SK-N-SH (cell line): ENCODE results near the gene SMYD2. TPM values are rescaled to one million over a fixed set of nuclear protein-coding genes. Genes with fewer than 3 reads are reported as not detected.

Experiments
- CTCF ChIA-PET: fragments of 300-600, 350-600 bp; formaldehyde crosslinking; extraction: SDS; loops from one replicate; lab custom pipeline; 2021; lab: Yijun Ruan, JAX
- POLR2A ChIA-PET: fragments of 350-600 bp; sonication (Branson Sonifier 250); formaldehyde crosslinking; extraction: SDS; loops from one replicate; lab custom pipeline; 2020; ENCODE audit warnings: antibody characterized with exemption, inconsistent platforms; lab: Yijun Ruan, JAX
- DNase-seq: peaks from one replicate; pipeline ENCODE4 v3.0.0; 2012
- H2AFZ ChIP-seq: fragments of 200-600 bp; sonication (generic); 2 replicates; pipeline ENCODE4 v1.8.1; 2016; ENCODE audit warnings: antibody characterized with exemption, mild to moderate bottlenecking, low read depth
- H3F3A ChIP-seq: fragments of 200-600 bp; sonication (generic); replicated peaks from 2 replicates; pipeline ENCODE3; 2016; ENCODE audit warnings: antibody characterized with exemption, mild to moderate bottlenecking; ENCODE audit not compliant: insufficient read depth
- H3K27ac ChIP-seq, 2 experiments: fragments of 200-500 bp in 1 of 2; fragments of 200-600 bp in 1 of 2; sonication (Bioruptor generic) in 1 of 2; sonication (generic), shearing (Covaris generic) in 1 of 2; 2 replicates each; pipeline versions ENCODE4 v1.5.1 to v1.6.1; 2014 to 2016; ENCODE audit warnings: low read depth in 2 of 2, inconsistent platforms in 1 of 2, low read length in 1 of 2, mild to moderate bottlenecking in 1 of 2, mixed read lengths in 1 of 2
- H3K27me3 ChIP-seq: fragments of 200-600 bp; sonication (generic), shearing (Covaris generic); 2 replicates; pipeline ENCODE4 v1.6.1; 2016; ENCODE audit warnings: mixed run types; ENCODE audit not compliant: insufficient read depth
- H3K36me3 ChIP-seq, 2 experiments: fragments of 200-500 bp in 1 of 2; fragments of 200-600 bp in 1 of 2; sonication (Bioruptor generic) in 1 of 2; sonication (generic) in 1 of 2; replicated peaks in 1 of 2; 2 replicates each; pipeline versions ENCODE3 to v1.5.1; 2014 to 2016; ENCODE audit warnings: low read length in 1 of 2, mild to moderate bottlenecking in 1 of 2; ENCODE audit not compliant: insufficient read depth in 2 of 2, control insufficient read depth in 1 of 2
- H3K4me1 ChIP-seq, 2 experiments: fragments of 200-500 bp in 1 of 2; fragments of 200-600 bp in 1 of 2; sonication (Bioruptor generic) in 1 of 2; sonication (generic), shearing (Covaris generic) in 1 of 2; 2 replicates each; pipeline versions ENCODE4 v1.5.1 to v1.6.1; 2014 to 2016; ENCODE audit warnings: low read depth in 1 of 2, low read length in 1 of 2, mixed run types in 1 of 2; ENCODE audit not compliant: insufficient read depth in 2 of 2, control insufficient read depth in 1 of 2
- H3K4me2 ChIP-seq: fragments of 200-600 bp; sonication (generic), shearing (Covaris generic); 2 replicates; pipeline ENCODE4 v1.6.1; 2017; ENCODE audit warnings: mixed run types
- H3K4me3 ChIP-seq, 2 experiments: fragments of 200-500 bp in 1 of 2; fragments of 200-600 bp in 1 of 2; sonication (Bioruptor generic) in 1 of 2; sonication (generic), shearing (Covaris generic) in 1 of 2; 2 replicates each; pipeline versions ENCODE4 v1.5.1 to v1.8.1; 2014 to 2016; ENCODE audit warnings: low read depth in 2 of 2, inconsistent platforms in 1 of 2, low read length in 1 of 2, mild to moderate bottlenecking in 1 of 2, mixed read lengths in 1 of 2, moderate library complexity in 1 of 2
- H3K79me2 ChIP-seq: fragments of 200-600 bp; sonication (generic); 2 replicates; pipeline ENCODE4 v1.8.1; 2017; ENCODE audit warnings: mild to moderate bottlenecking; ENCODE audit not compliant: insufficient read depth
- H3K9ac ChIP-seq: fragments of 200-600 bp; sonication (generic); 2 replicates; pipeline ENCODE4 v1.6.1; 2017; ENCODE audit warnings: mixed run types
- H3K9me2 ChIP-seq: fragments of 200-600 bp; sonication (generic); 2 replicates; pipeline ENCODE4 v1.6.1; 2017; ENCODE audit warnings: mixed run types
- H3K9me3 ChIP-seq: fragments of 200-600 bp; sonication (generic); 2 replicates; pipeline ENCODE4 v1.6.1; 2017; ENCODE audit warnings: mixed run types, mild to moderate bottlenecking, moderate library complexity
- H4K20me1 ChIP-seq: fragments of 200-600 bp; sonication (generic); 2 replicates; pipeline ENCODE4 v1.6.1; 2017; ENCODE audit warnings: mild to moderate bottlenecking, mixed run types; ENCODE audit not compliant: insufficient read depth
- CHD2 ChIP-seq: fragments of 150-350 bp; IDR thresholded peaks from 2 replicates; pipeline ENCODE4 v1.6.1; 2018; ENCODE audit warnings: low read length; ENCODE audit not compliant: partially characterized antibody
- CTCF ChIP-seq: fragments of 200-600 bp; sonication (generic); IDR thresholded peaks from 2 replicates; pipeline ENCODE4 v1.6.1; 2017; ENCODE audit warnings: antibody characterized with exemption, mild to moderate bottlenecking, moderate library complexity
- EP300 ChIP-seq, 2 experiments: IDR thresholded peaks; 2 replicates each; pipeline versions ENCODE4 v1.4.0 to v1.6.1; 2012; ENCODE audit warnings: borderline replicate concordance in 1 of 2, low read depth in 1 of 2, low read length in 1 of 2
- FOXJ3 ChIP-seq: sonication (generic); formaldehyde crosslinking; IDR thresholded peaks from 2 replicates; pipeline ENCODE4 v1.5.1; 2020; ENCODE audit warnings: mild to moderate bottlenecking, missing genetic modification reagents
- FOXM1 ChIP-seq: IDR thresholded peaks from 2 replicates; pipeline ENCODE4 v1.4.0; 2012; ENCODE audit warnings: low read depth, mild to moderate bottlenecking
- GATA2 ChIP-seq: sonication (generic); formaldehyde crosslinking; IDR thresholded peaks from 2 replicates; pipeline ENCODE4 v1.5.0; 2020; ENCODE audit warnings: mild to moderate bottlenecking, missing genetic modification reagents
- JUND ChIP-seq: IDR thresholded peaks from 2 replicates; pipeline ENCODE4 v1.4.0; 2012
- MEF2A ChIP-seq: IDR thresholded peaks from 2 replicates; pipeline ENCODE4 v1.4.0; 2012; ENCODE audit warnings: low read depth, borderline replicate concordance
- NRF1 ChIP-seq: IDR thresholded peaks from 2 replicates; pipeline ENCODE4 v1.6.1; 2012; ENCODE audit warnings: low read depth, mild to moderate bottlenecking, low read length
- REST ChIP-seq: IDR thresholded peaks from 2 replicates; pipeline ENCODE4 v1.6.1; 2012; ENCODE audit warnings: mild to moderate bottlenecking, low read depth, low read length, moderate library complexity
- RXRA ChIP-seq: IDR thresholded peaks from 2 replicates; pipeline ENCODE4 v1.4.0; 2012; ENCODE audit warnings: low read depth, mild to moderate bottlenecking, borderline replicate concordance
- SIN3A ChIP-seq: IDR thresholded peaks from 2 replicates; pipeline ENCODE4 v1.6.1; 2012; ENCODE audit warnings: low read depth, mild to moderate bottlenecking, low read length, moderate library complexity, borderline replicate concordance
- SMC3 ChIP-seq: IDR thresholded peaks from 2 replicates; pipeline ENCODE4 v1.6.1; 2012; ENCODE audit warnings: low read depth, low read length, improper control_type of control experiment
- TAF1 ChIP-seq: IDR thresholded peaks from 2 replicates; pipeline ENCODE4 v1.6.1; 2012; ENCODE audit warnings: low read depth, mild to moderate bottlenecking, low read length, moderate library complexity, borderline replicate concordance
- TCF12 ChIP-seq: IDR thresholded peaks from 2 replicates; pipeline ENCODE4 v1.4.0; 2012
- YY1 ChIP-seq: IDR thresholded peaks from 2 replicates; pipeline ENCODE4 v1.4.0; 2012; ENCODE audit warnings: low read depth, mild to moderate bottlenecking
- WGBS: methylation state at CpG from one replicate; pipeline ENCODE4 v1.1.6; 2017; ENCODE audit warnings: low lambda C conversion rate; 5-methylcytosine and 5-hydroxymethylcytosine counted together
- polyA plus RNA-seq, 3 experiments: library from polyadenylated mRNA; depleted of rRNA; stranded (reverse); fragments of >200 nt; gene quantifications; 2 replicates each; pipeline ENCODE4 v1.2.3, GENCODE V29; 2012
- TF ChIP-seq, protein P1 (sequence below): fragments of 150-350 bp; IDR thresholded peaks from 2 replicates; pipeline ENCODE4 v1.6.1; 2017; ENCODE audit warnings: antibody characterized with exemption, low read length, low read depth, borderline replicate concordance
- TF ChIP-seq, protein P2 (sequence below): IDR thresholded peaks from 2 replicates; pipeline ENCODE4; 2012

SMYD2 gene
- polyA plus RNA-seq, 1 of the 3 experiments (the other 2 are of a cell fraction), result 23.1 TPM

DNA sequence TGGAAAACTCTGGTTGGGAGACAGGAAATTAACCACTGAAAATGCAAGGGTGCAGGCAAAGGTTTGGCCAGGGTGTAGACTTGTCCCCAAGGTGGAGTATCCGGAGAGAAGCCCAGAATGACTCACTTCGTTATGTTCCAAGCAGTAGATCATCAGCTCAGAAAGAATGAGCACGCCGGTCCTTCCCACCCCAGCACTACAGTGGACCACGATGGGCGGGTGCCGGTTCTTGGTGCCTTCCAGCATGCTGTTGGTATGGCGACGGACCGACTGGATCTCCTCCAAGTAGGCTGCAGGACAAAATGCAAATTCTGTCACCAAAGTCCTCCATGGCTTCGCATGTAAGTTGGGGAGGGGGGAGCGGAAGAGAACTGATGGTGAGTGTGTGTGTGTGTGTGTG lies 83.4 kb downstream of the SMYD2 start (continued):
- TF ChIP-seq, protein P1, sequence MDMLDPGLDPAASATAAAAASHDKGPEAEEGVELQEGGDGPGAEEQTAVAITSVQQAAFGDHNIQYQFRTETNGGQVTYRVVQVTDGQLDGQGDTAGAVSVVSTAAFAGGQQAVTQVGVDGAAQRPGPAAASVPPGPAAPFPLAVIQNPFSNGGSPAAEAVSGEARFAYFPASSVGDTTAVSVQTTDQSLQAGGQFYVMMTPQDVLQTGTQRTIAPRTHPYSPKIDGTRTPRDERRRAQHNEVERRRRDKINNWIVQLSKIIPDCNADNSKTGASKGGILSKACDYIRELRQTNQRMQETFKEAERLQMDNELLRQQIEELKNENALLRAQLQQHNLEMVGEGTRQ, result no peak
- TF ChIP-seq JUND, result no peak
- TF ChIP-seq MEF2A, result no peak
- no peak for TF ChIP-seq SMC3
- no peak for TF ChIP-seq REST
- no peak for TF ChIP-seq TAF1

- peaks cover 0 to 23% of the 10 kb centered on the region in 2 experiments; a peak in 2 of 4 replicates for H3K4me1 ChIP-seq
- WGBS, result 98% methylated on average over 4 of the region's 4 CpGs
- no peak overlapping the region for H3K27ac ChIP-seq
- H3K9ac ChIP-seq, result no peak overlapping the region
- no peaks in the 10 kb centered on the region for H3K27me3 ChIP-seq
- no peak overlapping the region for H3K4me3 ChIP-seq
- ChIA-PET CTCF (no interaction called here), POLR2A (no interaction called here)
- DNase-seq, result no peak
- H3K4me2 ChIP-seq, result no peak overlapping the region
- peaks cover 29% of the 10 kb centered on the region for H3K79me2 ChIP-seq
- H2AFZ ChIP-seq, result no peak overlapping the region
- no peaks in the 10 kb centered on the region for H3K9me3 ChIP-seq
- TF ChIP-seq REST, result no peak
- no peak for TF ChIP-seq CTCF
- no peak for TF ChIP-seq EP300 (IDR thresholded peaks at IDR 0.05; ENCODE audit: borderline replicate concordance in 1 of 2, low read depth in 1 of 2, low read length in 1 of 2)
- no peak for TF ChIP-seq SIN3A
- TF ChIP-seq, protein P1, result no peak
- no peak for TF ChIP-seq MEF2A
- no peak for TF ChIP-seq RXRA
- TF ChIP-seq, protein P2, sequence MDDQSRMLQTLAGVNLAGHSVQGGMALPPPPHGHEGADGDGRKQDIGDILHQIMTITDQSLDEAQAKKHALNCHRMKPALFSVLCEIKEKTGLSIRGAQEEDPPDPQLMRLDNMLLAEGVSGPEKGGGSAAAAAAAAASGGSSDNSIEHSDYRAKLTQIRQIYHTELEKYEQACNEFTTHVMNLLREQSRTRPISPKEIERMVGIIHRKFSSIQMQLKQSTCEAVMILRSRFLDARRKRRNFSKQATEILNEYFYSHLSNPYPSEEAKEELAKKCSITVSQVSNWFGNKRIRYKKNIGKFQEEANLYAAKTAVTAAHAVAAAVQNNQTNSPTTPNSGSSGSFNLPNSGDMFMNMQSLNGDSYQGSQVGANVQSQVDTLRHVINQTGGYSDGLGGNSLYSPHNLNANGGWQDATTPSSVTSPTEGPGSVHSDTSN, result no peak
- TF ChIP-seq GATA2 (CRISPR knock-in tag), result no peak
- TF ChIP-seq FOXM1, result no peak
- no peak for TF ChIP-seq CHD2
- no peak for TF ChIP-seq TAF1
- TF ChIP-seq TCF12, result no peak
- no peak for TF ChIP-seq YY1
- TF ChIP-seq FOXJ3 (CRISPR knock-in tag), result no peak
- no peak for TF ChIP-seq NRF1
- peaks cover 31% of the 10 kb centered on the region for H3F3A ChIP-seq
- H4K20me1 ChIP-seq, result peaks cover 3% of the 10 kb centered on the region; the same call in 1 of the 2 replicates
- H3K36me3 ChIP-seq, result peaks cover 42 to 52% of the 10 kb centered on the region in 2 experiments
- H3K9me2 ChIP-seq, result no peaks in the 10 kb centered on the region
Observed at GRCh38 chr1:214364786-214365295, 83.9 kb downstream of the SMYD2 start.
